Right atrium auricular region (tissue), 2 donors: Measurements from ENCODE around the gene CABP4. TPM values are rescaled to one million over a fixed set of nuclear protein-coding genes. Genes with fewer than 3 reads are reported as not detected.

Source experiments
- DNase-seq: peaks from one replicate; pipeline ENCODE4 v3.0.0-alpha.2; 2019; ENCODE audit warnings: low spot score
- H3K27ac ChIP-seq, 2 donors: fragments of 200-600 bp; sonication (generic); 1 replicate in 1 of 2; 2 replicates in 1 of 2; pipeline ENCODE4 v1.5.1; 2016 to 2019
- H3K27me3 ChIP-seq, 2 donors: fragments of 200-600 bp; sonication (generic); one replicate each; pipeline versions ENCODE4 v1.5.1 to v1.6.0; 2017 to 2019
- H3K36me3 ChIP-seq: fragments of 200-600 bp; sonication (generic); one replicate; pipeline ENCODE4 v1.5.1; 2016
- H3K4me1 ChIP-seq, 2 donors: fragments of 200-600 bp; sonication (generic); one replicate each; pipeline versions ENCODE4 v1.5.1 to v1.6.0; 2017 to 2019
- H3K4me3 ChIP-seq, 2 donors: fragments of 200-600 bp; sonication (generic); 1 replicate in 1 of 2; 2 replicates in 1 of 2; pipeline ENCODE4 v1.5.1; 2017 to 2019; ENCODE audit warnings: mild to moderate bottlenecking in 1 of 2, moderate library complexity in 1 of 2
- H3K9me3 ChIP-seq, 2 donors: fragments of 200-600 bp; sonication (generic); one replicate each; pipeline ENCODE4 v1.5.1; 2019
- CTCF ChIP-seq, 2 donors: fragments of 200-600 bp; sonication (generic); IDR thresholded peaks; one replicate each; pipeline ENCODE4 v1.5.1; 2019; ENCODE audit warnings: antibody characterized with exemption in 2 of 2
- total RNA-seq, 2 donors: library from RNA; depleted of rRNA; stranded (reverse); fragments of >200 nt; gene quantifications; one replicate each; pipeline ENCODE4 v1.1.0, GENCODE V29; 2016

The CABP4 gene
- total RNA-seq, 2 donors from 2014 or later, result 1.3 TPM; not detected in 1

- no peak overlapping the region for H3K4me3 ChIP-seq
- H3K36me3 ChIP-seq, result no peaks in the 10 kb centered on the region
- H3K27ac ChIP-seq, result peak overlapping the region; percentile 87 to 90
- no peaks in the 10 kb centered on the region for H3K27me3 ChIP-seq
- H3K9me3 ChIP-seq, result no peaks in the 10 kb centered on the region
- DNase-seq, result no peak
- TF ChIP-seq CTCF (IDR thresholded peaks at IDR 0.05), result no peak
- H3K4me1 ChIP-seq, result peaks cover 0 to 62% of the 10 kb centered on the region in 2 donors
Measured at GRCh38 chr11:67417425-67417824, 37.7 kb upstream of the CABP4 start.

GRCh38 chr11:67418476-67419281, 36.5 kb upstream of the CABP4 start:
- no peak for DNase-seq
- H3K27ac ChIP-seq, result peak overlapping the region; percentile 87 to 90
- H3K4me1 ChIP-seq, result peaks cover 0 to 62% of the 10 kb centered on the region in 2 donors
- no peaks in the 10 kb centered on the region for H3K36me3 ChIP-seq
- TF ChIP-seq CTCF (IDR thresholded peaks at IDR 0.05), result no peak
- no peak overlapping the region for H3K4me3 ChIP-seq
- no peaks in the 10 kb centered on the region for H3K27me3 ChIP-seq
- no peaks in the 10 kb centered on the region for H3K9me3 ChIP-seq

GRCh38 chr11:67419325-67420049, 35.7 kb upstream of the CABP4 start:
- Histone ChIP-seq H3K4me3 (no peak overlapping the region), H3K36me3 (no peaks in the 10 kb centered on the region), H3K27me3 (no peaks in the 10 kb centered on the region), H3K4me1 (peaks cover 0 to 62% of the 10 kb centered on the region in 2 donors), H3K9me3 (no peaks in the 10 kb centered on the region), H3K27ac (peak overlapping the region; percentile 87 to 90)
- no peak for TF ChIP-seq CTCF (IDR thresholded peaks at IDR 0.05)
- DNase-seq, result no peak

GRCh38 chr11:67420147-67420645, 35.0 kb upstream of the CABP4 start:
- peaks cover 0 to 57% of the 10 kb centered on the region in 2 donors for H3K4me1 ChIP-seq
- TF ChIP-seq CTCF (IDR thresholded peaks at IDR 0.05), result no peak

GRCh38 chr11:67420646-67421429, 34.3 kb upstream of the CABP4 start:
- DNase-seq, result peak; percentile 97
- no peaks in the 10 kb centered on the region for H3K36me3 ChIP-seq
- H3K4me3 ChIP-seq, result peak overlapping the region; percentile 34 to 63
- peaks cover 0 to 52% of the 10 kb centered on the region in 2 donors for H3K4me1 ChIP-seq
- H3K9me3 ChIP-seq, result no peaks in the 10 kb centered on the region
- H3K27me3 ChIP-seq, result no peaks in the 10 kb centered on the region
- peak overlapping the region; percentile 87 to 90 for H3K27ac ChIP-seq
- no peak for TF ChIP-seq CTCF (IDR thresholded peaks at IDR 0.05)

More at GRCh38 chr11:67420147-67420645, 35.0 kb upstream of the CABP4 start:
- no peaks in the 10 kb centered on the region for H3K27me3 ChIP-seq
- H3K36me3 ChIP-seq, result no peaks in the 10 kb centered on the region
- no peaks in the 10 kb centered on the region for H3K9me3 ChIP-seq
- no peak for DNase-seq
- peak overlapping the region; percentile 34 to 63 for H3K4me3 ChIP-seq
- peak overlapping the region; percentile 87 to 90 for H3K27ac ChIP-seq
